Mucosa of descending colon (tissue), 3 donors: Measurements from ENCODE around the gene PRKCB. TPM values are rescaled to one million over a fixed set of nuclear protein-coding genes. Genes with fewer than 3 reads are reported as not detected.

Experiments used
- ATAC-seq: fragments of 200-7000 bp; cut with Tn5 transposase; one replicate; pipeline ENCODE4 v1.9.1; 2020; ENCODE audit warnings: mild to moderate bottlenecking, moderate library complexity
- DNase-seq, 3 donors: peaks; one replicate each; pipeline ENCODE4 v3.0.0-alpha.2; 2020
- H3K36me3 ChIP-seq: fragments of 200-600 bp; one replicate; pipeline ENCODE4 v1.8.0; 2021; ENCODE audit warnings: low read depth, mild to moderate bottlenecking
- H3K4me1 ChIP-seq: fragments of 200-600 bp; one replicate; pipeline ENCODE4 v1.8.0; 2021; ENCODE audit warnings: low read depth, mild to moderate bottlenecking
- H3K4me3 ChIP-seq: fragments of 200-600 bp; one replicate; pipeline ENCODE4 v1.8.0; 2021; ENCODE audit warnings: mild to moderate bottlenecking
- H3K9me3 ChIP-seq: fragments of 200-600 bp; one replicate; pipeline ENCODE4 v1.8.0; 2021; ENCODE audit warnings: mild to moderate bottlenecking
- intact Hi-C, 2 donors: fragments of 100-400 bp; cut with DNase I in 1 of 2; cut with micrococcal nuclease in 1 of 2; formaldehyde crosslinking; loops; one replicate each; pipeline versions ENCODE4 v1.11.0 to v1.11.1; 2022; cut with DNase I, micrococcal nuclease
- microRNA-seq: library from miRNA; unstranded; fragments of <30 nt; microRNA quantifications from one replicate; pipeline ENCODE4, GENCODE V29; 2019
- total RNA-seq, 3 donors: library from RNA; stranded (reverse); fragmentation: NEBNext Ultra II Directional in 2 of 3; extraction: Animal tissue kit (Norgen Biotek cat#: 25700) in 2 of 3; gene quantifications; one replicate each; pipeline versions ENCODE4 v1.2.1 to v1.2.4, GENCODE V29; 2021 to 2023
- TF ChIP-seq, protein P1 (sequence below): fragments of 200-600 bp; IDR thresholded peaks from one replicate; pipeline ENCODE4 v1.8.0; 2022; ENCODE audit warnings: antibody characterized with exemption, mild to moderate bottlenecking
- donor health status: DM: no; HTN: no; CAD: no; lungs with moderate emphysema.
- donor health status: DM: no; HTN: no; CAD: no.
- donor health status: DM: no; HTN: yes; CAD: no.

The PRKCB gene
- total RNA-seq, 3 donors from 2014 or later, result 7.4 to 29.0 (median 8.2) TPM

DNA sequence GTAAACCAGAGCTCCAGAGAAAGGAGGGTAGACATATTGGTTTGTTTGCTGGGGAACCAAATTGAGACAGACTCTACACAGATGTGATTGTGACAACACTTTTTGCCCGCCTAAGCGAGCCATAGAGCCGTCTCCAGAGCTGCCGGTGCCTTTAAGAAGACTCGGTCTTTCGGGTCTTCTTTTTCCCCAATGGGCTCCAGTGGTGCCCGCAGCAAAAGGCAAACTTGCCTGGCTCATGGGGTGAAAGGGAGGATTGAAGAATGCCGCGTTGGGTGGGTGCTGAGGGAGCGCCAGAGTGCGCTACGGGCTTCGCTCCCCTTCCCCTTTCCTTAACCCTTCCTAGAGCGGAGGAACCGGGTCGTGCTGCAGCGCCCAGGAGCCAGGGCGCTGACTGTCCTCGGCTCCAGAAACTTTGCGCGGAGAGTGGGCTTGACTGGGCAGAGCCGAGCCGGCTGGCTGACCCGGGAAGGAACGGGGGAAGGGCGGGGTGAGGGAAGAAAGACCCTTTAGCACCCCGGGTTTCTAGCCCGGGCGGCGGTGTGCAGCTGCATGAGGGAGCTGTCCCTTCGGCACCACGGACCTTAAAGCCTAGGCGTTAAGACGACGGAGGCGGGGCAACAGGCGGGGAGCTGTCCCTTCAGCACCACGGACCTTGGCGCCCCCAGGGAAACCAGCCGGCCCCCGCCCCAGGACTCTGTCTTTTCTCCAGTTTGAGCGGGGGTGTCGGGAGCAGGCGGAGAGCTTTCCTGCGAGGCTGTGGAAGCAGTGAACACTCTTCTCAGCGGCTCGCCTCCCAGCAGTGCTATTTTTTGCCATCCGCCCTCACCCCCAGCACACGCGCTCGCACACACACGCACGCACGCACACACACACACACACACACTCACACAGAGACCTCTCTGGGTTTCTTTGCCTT, 419.9 kb downstream of the PRKCB start, which contains the start of gene CACNG3:
CACNG3 (plus strand) TSS at position 880 of the 916 bp plus-strand sequence. CDS start 420 bp downstream, outside the sequence.
- Histone ChIP-seq H3K4me3 (no peak within 1 kb of the TSS), H3K36me3 (no peaks in the 10 kb centered on the region), H3K9me3 (no peaks in the 10 kb centered on the region), H3K4me1 (no peaks in the 10 kb centered on the region)
- intact Hi-C loops, result no loop called here
- TF ChIP-seq, protein P1, sequence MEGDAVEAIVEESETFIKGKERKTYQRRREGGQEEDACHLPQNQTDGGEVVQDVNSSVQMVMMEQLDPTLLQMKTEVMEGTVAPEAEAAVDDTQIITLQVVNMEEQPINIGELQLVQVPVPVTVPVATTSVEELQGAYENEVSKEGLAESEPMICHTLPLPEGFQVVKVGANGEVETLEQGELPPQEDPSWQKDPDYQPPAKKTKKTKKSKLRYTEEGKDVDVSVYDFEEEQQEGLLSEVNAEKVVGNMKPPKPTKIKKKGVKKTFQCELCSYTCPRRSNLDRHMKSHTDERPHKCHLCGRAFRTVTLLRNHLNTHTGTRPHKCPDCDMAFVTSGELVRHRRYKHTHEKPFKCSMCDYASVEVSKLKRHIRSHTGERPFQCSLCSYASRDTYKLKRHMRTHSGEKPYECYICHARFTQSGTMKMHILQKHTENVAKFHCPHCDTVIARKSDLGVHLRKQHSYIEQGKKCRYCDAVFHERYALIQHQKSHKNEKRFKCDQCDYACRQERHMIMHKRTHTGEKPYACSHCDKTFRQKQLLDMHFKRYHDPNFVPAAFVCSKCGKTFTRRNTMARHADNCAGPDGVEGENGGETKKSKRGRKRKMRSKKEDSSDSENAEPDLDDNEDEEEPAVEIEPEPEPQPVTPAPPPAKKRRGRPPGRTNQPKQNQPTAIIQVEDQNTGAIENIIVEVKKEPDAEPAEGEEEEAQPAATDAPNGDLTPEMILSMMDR, result no peak
- DNase-seq (peak in 2 of 3 donors; percentile 27 to 40), ATAC-seq (peak; percentile 53)

DNA sequence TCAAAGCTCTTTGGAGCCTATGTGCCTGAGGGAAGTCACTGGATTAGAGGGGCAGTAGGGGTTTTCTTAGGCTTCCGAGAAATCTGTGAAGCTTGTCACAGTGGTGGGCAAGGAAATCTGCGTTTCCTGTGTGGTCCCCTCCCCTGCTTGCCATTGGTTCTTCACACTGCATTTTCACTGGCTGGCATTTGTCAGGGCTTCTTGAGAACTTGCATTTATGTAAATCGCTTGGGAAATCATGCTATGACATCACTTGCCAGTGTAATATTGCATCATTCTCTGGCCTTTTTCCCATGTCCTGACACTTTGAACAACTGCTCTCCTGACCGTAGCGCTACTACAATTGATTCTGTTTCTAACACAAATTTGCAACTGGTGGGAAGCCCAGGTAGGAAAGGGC, 422.2 kb downstream of the PRKCB start:
- ATAC-seq (no peak), DNase-seq (no peak)
- Histone ChIP-seq H3K36me3 (no peaks in the 10 kb centered on the region), H3K9me3 (no peaks in the 10 kb centered on the region), H3K4me3 (no peak overlapping the region), H3K4me1 (no peaks in the 10 kb centered on the region)
- TF ChIP-seq, protein P1, result no peak
- intact Hi-C loops, result no loop called here

DNA sequence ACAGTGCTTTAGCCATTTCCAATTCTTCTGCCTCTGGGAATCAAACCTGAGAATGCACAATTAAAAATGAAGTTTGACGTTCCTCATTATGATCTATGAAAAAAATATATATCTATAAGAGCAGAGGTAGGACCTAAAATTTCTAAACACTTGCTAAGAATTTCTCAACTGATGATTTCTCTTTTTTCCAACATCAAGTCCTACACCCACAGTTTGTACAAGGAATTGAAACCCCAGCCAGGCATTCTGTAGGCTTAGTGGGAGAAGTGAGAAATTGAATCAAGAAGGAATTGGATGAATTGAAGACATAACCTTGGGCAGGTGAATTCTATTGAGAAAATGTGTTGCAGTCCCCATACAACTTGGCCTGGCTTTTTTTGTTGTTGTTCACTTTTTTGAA, 423.0 kb downstream of the PRKCB start:
- no peak overlapping the region for H3K4me3 ChIP-seq
- intact Hi-C loops, result no loop called here
- no peaks in the 10 kb centered on the region for H3K9me3 ChIP-seq
- DNase-seq (no peak), ATAC-seq (no peak)
- no peaks in the 10 kb centered on the region for H3K36me3 ChIP-seq
- TF ChIP-seq, protein P1, result no peak
- H3K4me1 ChIP-seq, result no peaks in the 10 kb centered on the region

DNA sequence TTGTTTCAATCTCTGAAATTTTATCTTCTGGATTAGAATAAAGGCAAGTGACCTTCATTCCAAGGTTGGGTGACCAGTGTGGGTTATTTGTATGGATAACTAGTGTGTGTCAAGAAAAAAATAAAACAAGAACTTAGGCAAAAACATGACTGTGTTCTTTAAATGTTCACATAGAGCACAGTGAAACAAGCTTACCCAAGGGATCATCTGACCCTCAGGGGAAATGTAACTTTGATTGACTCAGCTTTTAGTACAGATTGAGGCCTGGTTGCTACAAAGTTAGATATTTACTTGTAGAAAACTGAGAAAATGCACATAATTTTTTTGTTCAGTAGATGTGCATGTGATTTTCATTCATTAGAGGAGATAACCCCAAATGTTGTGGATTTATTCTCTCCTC, 427.0 kb downstream of the PRKCB start:
- Histone ChIP-seq H3K4me1 (no peaks in the 10 kb centered on the region), H3K36me3 (no peaks in the 10 kb centered on the region), H3K9me3 (no peaks in the 10 kb centered on the region), H3K4me3 (no peak overlapping the region)
- intact Hi-C loops, result no loop called here
- TF ChIP-seq, protein P1, result no peak
- DNase-seq (no peak), ATAC-seq (no peak)

Small RNA genes within 50 kb of the gene (microRNA-seq; reads per million reads assigned to microRNA genes)
- gene MIR1273H, result not detected

Other genes with a start within 250 kb of the PRKCB start
- 100 to 1,000 TPM; 101 to 126 (median 115) TPM for gene NDUFAB1, start 239.7 kb upstream of the PRKCB start, total RNA-seq
- gene PALB2, start 194.7 kb upstream of the PRKCB start, total RNA-seq, result 10 to 100 TPM in 2 of 3 donors, 1 to 10 TPM in 1; 7.7 to 12.7 (median 11.0) TPM
- 10 to 100 TPM; 57.3 to 73.9 (median 67.7) TPM for gene DCTN5, start 194.5 kb upstream of the PRKCB start, total RNA-seq
- 10 to 100 TPM in 2 of 3 donors, 1 to 10 TPM in 1; 4.7 to 28.6 (median 13.3) TPM for gene PLK1, start 157.1 kb upstream of the PRKCB start, total RNA-seq
- 100 to 1,000 TPM in 2 of 3 donors, 10 to 100 TPM in 1; 89.4 to 263 (median 154) TPM for gene ERN2, start 122.8 kb upstream of the PRKCB start, total RNA-seq
- gene CHP2, start 81.0 kb upstream of the PRKCB start, total RNA-seq, result 100 to 1,000 TPM in 2 of 3 donors, 10 to 100 TPM in 1; 97.5 to 432 (median 101) TPM